Fibroblast of peridontal ligament (primary cell): ENCODE measurements around the gene CATSPERE.
"Not testable (repeated sequence)": the region's sequence is repeated elsewhere in the genome, so short reads cannot be mapped to it uniquely, and the experiment has no call there.

Experiments
- DNase-seq: peaks from one replicate; pipeline ENCODE4 v3.0.0-alpha.2; 2010; ENCODE audit errors: extremely low read depth

CATSPERE gene

GRCh38 chr1:244636488-244637259, 175.6 kb downstream of the CATSPERE start:
- no peak for DNase-seq

GRCh38 chr1:244639561-244639960, 178.5 kb downstream of the CATSPERE start:
- DNase-seq = no peak

- no peak for DNase-seq
Observed at GRCh38 chr1:244640917-244641316, 179.8 kb downstream of the CATSPERE start.

GRCh38 chr1:244642526-244642925, 181.5 kb downstream of the CATSPERE start:
- DNase-seq = no peak

GRCh38 chr1:244642988-244643387, 181.9 kb downstream of the CATSPERE start:
- DNase-seq = no peak

GRCh38 chr1:244645414-244645813, 184.3 kb downstream of the CATSPERE start:
- DNase-seq = no peak

- no peak for DNase-seq
Observed at GRCh38 chr1:244645890-244646289, 184.8 kb downstream of the CATSPERE start.

- DNase-seq = no peak
Observed at GRCh38 chr1:244647819-244648218, 186.7 kb downstream of the CATSPERE start.

GRCh38 chr1:244651956-244652622, 191.0 kb downstream of the CATSPERE start:
- no peak for DNase-seq

- DNase-seq = peak; percentile 100
Observed at GRCh38 chr1:244652623-244653438, 191.8 kb downstream of the CATSPERE start, which contains the start of gene DESI2. Gene DESI2, plus strand, starts transcription at chr1:244653126. Its CDS starts 188 bp downstream, at chr1:244653314.

GRCh38 chr1:244653439-244654107, 192.5 kb downstream of the CATSPERE start:
- peak; percentile 23 for DNase-seq

- DNase-seq = peak; percentile 22
Observed at GRCh38 chr1:244654108-244655038, 193.3 kb downstream of the CATSPERE start.

GRCh38 chr1:244655186-244655585, 194.1 kb downstream of the CATSPERE start:
- no peak for DNase-seq

GRCh38 chr1:244657421-244657820, 196.3 kb downstream of the CATSPERE start:
- DNase-seq = no peak

- no peak for DNase-seq
Observed at GRCh38 chr1:244659694-244660093, 198.6 kb downstream of the CATSPERE start.

- DNase-seq = no peak
Observed at GRCh38 chr1:244660595-244660994, 199.5 kb downstream of the CATSPERE start.

GRCh38 chr1:244661569-244662312, 200.7 kb downstream of the CATSPERE start:
- not testable (repeated sequence) for DNase-seq

- no peak for DNase-seq
Observed at GRCh38 chr1:244662599-244662998, 201.5 kb downstream of the CATSPERE start.

GRCh38 chr1:244664353-244664752, 203.3 kb downstream of the CATSPERE start:
- DNase-seq = no peak

- peak; percentile 31 for DNase-seq
Observed at GRCh38 chr1:244665771-244666217, 204.7 kb downstream of the CATSPERE start.
